ENCODE data around the gene PTK7.

- TF ChIP-seq CTCF (IDR thresholded peaks at IDR 0.05; ENCODE audit: extremely low read depth in 1 of 2, insufficient read depth in 1 of 2, low read depth in 1 of 2, low read length in 2 of 2) (no peak), POLR2A (IDR thresholded peaks at IDR 0.05; ENCODE audit: low read depth, low read length) (no peak), FOS (IDR thresholded peaks at IDR 0.05; ENCODE audit: borderline replicate concordance, insufficient read depth, low read length) (no peak)
Measured at GRCh38 chr6:43175676-43176422, 99.7 kb downstream of the PTK7 start.
